HepG2 (cell line): ENCODE data around the gene SFRP2. TPM values are rescaled to one million over a fixed set of nuclear protein-coding genes. Genes with fewer than 3 reads are reported as not detected.

Experiments used
- EZH2 ChIP-seq: conservative IDR thresholded peaks from 2 replicates; pipeline ENCODE4 v1.6.1; 2012; ENCODE audit warnings: mild to moderate bottlenecking, low read depth, low read length, moderate library complexity
- SMARCE1 ChIP-seq: fragments of 450-650 bp; IDR thresholded peaks from 2 replicates; pipeline ENCODE4 v1.6.1; 2017; ENCODE audit warnings: borderline replicate concordance
- TCF12 ChIP-seq, 2 experiments: fragments of 450-650 bp in 1 of 2; sonication (generic) in 1 of 2; formaldehyde crosslinking in 1 of 2; IDR thresholded peaks; 2 replicates each; pipeline versions ENCODE4 v1.6.1 to v1.8.0; 2017 to 2022; ENCODE audit warnings: antibody characterized with exemption in 1 of 2, mild to moderate bottlenecking in 1 of 2, missing genetic modification reagents in 1 of 2, moderate library complexity in 1 of 2
- ZHX2 ChIP-seq, 2 experiments: sonication (generic) in 1 of 2; formaldehyde crosslinking in 1 of 2; IDR thresholded peaks; 2 replicates each; pipeline versions ENCODE4 v1.6.1 to v1.9.0; 2014 to 2022; ENCODE audit warnings: antibody characterized with exemption in 1 of 2, borderline replicate concordance in 1 of 2, inconsistent platforms in 1 of 2, low read depth in 1 of 2, missing genetic modification reagents in 1 of 2
- ZNF557 ChIP-seq: sonication (generic); formaldehyde crosslinking; IDR thresholded peaks from 2 replicates; pipeline ENCODE4 v1.4.0; 2020; ENCODE audit warnings: missing genetic modification reagents
- ZZZ3 ChIP-seq: sonication (generic); formaldehyde crosslinking; IDR thresholded peaks from 2 replicates; pipeline ENCODE4 v1.4.0; 2020; ENCODE audit warnings: missing genetic modification reagents, mild to moderate bottlenecking, borderline replicate concordance
- polyA plus RNA-seq, 8 experiments: library from polyadenylated mRNA; depleted of rRNA in 3 of 8; stranded (reverse) in 7 of 8; unstranded in 1 of 8; fragments of >200 nt; fragmentation: Illumina TruSeq in 4 of 8; extraction: Trizol in 4 of 8; gene quantifications; 2 replicates each; pipeline versions ENCODE4 v1.2.1 to v1.2.3, GENCODE V29; 2011 to 2016; ENCODE audit warnings: low read depth in 4 of 8, missing spikeins in 1 of 8, mixed read lengths in 1 of 8; ENCODE audit not compliant: insufficient read depth in 1 of 8
- total RNA-seq, 5 experiments: library from RNA; depleted of rRNA; stranded (reverse); fragments of >200 nt; fragmentation: Illumina TruSeq; extraction: Trizol; gene quantifications; 2 replicates each; pipeline ENCODE4 v1.2.3, GENCODE V29; 2016; ENCODE audit warnings: low read depth in 1 of 5
- TF ChIP-seq, protein P1 (sequence below): sonication (generic); formaldehyde crosslinking; conservative IDR thresholded peaks from 2 replicates; pipeline ENCODE4 v1.8.1; 2023; ENCODE audit warnings: missing genetic modification reagents
- TF ChIP-seq, protein P2 (sequence below): sonication (generic); formaldehyde crosslinking; IDR thresholded peaks from 2 replicates; pipeline ENCODE4 v1.5.0; 2020; ENCODE audit warnings: missing genetic modification reagents, mild to moderate bottlenecking, borderline replicate concordance

The SFRP2 gene
- total and polyA plus RNA-seq, 2 of the 13 experiments (the other 11 are each of a cell fraction or from before 2014, with no cell fraction given): not detected

DNA sequence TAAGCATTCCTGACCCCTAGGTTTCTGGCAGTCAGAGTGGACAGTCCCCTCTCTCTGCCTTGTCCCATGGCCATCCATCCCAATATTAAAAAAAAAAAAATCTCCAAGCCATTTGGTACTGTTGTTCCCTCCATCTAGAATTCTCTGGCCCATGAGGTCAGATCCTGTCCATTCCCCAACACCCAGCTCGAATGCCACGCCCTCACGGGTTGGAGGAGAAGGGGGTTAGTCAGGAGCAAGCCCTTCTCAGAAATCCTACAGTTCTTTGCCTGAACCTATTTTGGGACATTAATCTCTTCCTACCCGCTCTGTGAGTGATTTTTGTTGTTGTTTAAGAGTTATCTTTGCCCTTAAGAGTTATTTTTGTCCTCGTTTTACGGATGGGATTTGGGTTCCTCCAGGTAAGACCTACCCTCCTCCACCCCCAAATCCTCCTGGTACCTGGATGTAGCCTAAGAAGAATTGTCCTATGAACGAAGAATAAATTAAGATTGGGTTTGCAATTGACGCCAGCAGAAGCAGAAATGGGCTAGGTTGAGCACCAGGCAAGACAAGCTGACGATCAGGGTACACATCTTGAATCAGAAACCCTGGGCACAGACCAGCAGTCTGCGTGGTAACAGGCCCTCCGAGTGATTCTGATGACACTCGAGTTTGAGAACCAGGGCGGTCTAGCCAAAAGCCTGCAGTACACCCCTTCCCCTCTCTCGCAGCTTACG is 30.0 kb downstream of the SFRP2 start (continued):
- TF ChIP-seq ZHX2 (IDR thresholded peaks at IDR 0.05; ENCODE audit: low read depth) (no peak), ZHX2 (CRISPR knock-in tag; IDR thresholded peaks at IDR 0.05; ENCODE audit: borderline replicate concordance) (no peak), ZNF557 (CRISPR knock-in tag) (no peak), EZH2 (no peak), TCF12 (IDR thresholded peaks at IDR 0.05) (no peak), TCF12 (CRISPR knock-in tag; IDR thresholded peaks at IDR 0.05) (no peak), SMARCE1 (no peak), ZZZ3 (CRISPR knock-in tag) (no peak)
- TF ChIP-seq, protein P1, sequence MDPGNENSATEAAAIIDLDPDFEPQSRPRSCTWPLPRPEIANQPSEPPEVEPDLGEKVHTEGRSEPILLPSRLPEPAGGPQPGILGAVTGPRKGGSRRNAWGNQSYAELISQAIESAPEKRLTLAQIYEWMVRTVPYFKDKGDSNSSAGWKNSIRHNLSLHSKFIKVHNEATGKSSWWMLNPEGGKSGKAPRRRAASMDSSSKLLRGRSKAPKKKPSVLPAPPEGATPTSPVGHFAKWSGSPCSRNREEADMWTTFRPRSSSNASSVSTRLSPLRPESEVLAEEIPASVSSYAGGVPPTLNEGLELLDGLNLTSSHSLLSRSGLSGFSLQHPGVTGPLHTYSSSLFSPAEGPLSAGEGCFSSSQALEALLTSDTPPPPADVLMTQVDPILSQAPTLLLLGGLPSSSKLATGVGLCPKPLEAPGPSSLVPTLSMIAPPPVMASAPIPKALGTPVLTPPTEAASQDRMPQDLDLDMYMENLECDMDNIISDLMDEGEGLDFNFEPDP: no peak
- TF ChIP-seq, protein P2, sequence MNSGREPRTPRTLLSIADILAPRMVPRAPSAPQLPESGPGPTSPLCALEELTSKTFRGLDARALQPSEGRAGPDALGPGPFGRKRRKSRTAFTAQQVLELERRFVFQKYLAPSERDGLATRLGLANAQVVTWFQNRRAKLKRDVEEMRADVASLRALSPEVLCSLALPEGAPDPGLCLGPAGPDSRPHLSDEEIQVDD (CRISPR knock-in tag): no peak
